ENCODE results near the gene PADI3. TPM values are rescaled to one million over a fixed set of nuclear protein-coding genes. Genes with fewer than 3 reads are reported as not detected.

The PADI3 gene
- total RNA-seq, 1 experiment from 2014 or later: 2.5 TPM

DNA sequence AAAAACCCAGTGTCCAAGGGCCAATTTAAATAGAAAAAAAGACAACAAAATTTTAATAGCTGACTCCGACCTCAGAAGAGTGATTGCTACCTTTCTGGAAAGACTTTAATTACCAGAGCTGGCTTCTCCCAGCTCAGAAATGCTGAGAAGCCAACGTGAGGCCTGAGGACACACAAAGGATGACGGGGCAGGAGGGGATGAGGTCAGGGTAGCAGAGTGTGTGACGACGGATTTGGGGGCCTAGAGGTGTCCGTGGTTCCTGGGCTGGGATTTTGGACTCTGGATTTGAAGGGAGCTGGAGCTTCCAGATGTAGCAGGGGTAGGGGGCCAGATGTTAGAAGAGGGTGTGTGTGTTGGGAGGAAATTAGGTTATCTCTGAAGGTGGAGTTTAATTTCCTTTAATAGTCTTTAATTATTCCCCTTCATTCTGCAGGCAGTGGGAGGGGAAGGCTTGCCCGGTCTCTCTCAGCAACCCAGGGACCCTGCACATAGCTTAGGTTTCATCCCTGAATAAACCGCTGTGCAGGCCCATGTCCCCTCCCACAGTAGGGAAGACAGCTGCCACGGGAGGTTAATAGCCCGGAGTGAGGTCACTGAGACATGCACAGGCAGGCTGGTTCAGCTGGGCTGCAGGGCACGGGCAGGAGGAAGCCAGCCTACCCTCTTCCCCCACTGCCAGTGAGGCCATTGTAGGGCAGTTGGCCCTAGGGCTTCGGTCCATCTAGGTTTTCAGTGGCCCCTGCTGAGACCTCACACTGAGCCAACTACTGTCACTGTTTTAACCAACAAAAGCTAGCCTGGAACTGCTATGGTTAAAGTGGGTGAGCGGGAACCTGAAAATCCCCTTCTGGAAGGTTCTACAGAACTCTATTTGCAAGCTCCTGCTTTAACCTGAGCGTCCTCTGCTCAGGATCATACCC lies 3.8 kb upstream of the PADI3 start:
- H3K27ac ChIP-seq (ENCODE audit: insufficient read length, low read depth, low read length): no peak overlapping the region
- H3K27me3 ChIP-seq (ENCODE audit: insufficient read depth, low read length): no peaks in the 10 kb centered on the region; the same call in 1 of the 2 replicates
- Mint-ChIP-seq H3K4me1 (peaks cover 18 to 38% of the 10 kb centered on the region in 2 experiments), H3K36me3 (ENCODE audit: insufficient read depth in 1 of 3, low read depth in 3 of 3) (no peaks in the 10 kb centered on the region), H3K27ac (peak overlapping the region; percentile 16 to 44 (median 34); a peak in 4 of 7 replicates), H3K4me3 (peak overlapping the region in 1 of 2 experiments; percentile 10; a peak in 2 of 5 replicates), H3K27me3 (ENCODE audit: low read depth) (no peaks in the 10 kb centered on the region; the same call in 1 of the 2 replicates), H3K9me3 (no peaks in the 10 kb centered on the region)
- H2BK120ac ChIP-seq (ENCODE audit: low read depth, low read length, poor library complexity, severe bottlenecking): no peak overlapping the region
- H3K79me1 ChIP-seq (ENCODE audit: insufficient read depth, low read depth, low read length, poor library complexity, severe bottlenecking): no peaks in the 10 kb centered on the region
- H4K20me1 ChIP-seq (ENCODE audit: control insufficient read depth, insufficient read depth, insufficient read length): no peaks in the 10 kb centered on the region
- H2BK12ac ChIP-seq (ENCODE audit: insufficient read length, low read depth, low read length): no peak overlapping the region
- no peak overlapping the region for H4K5ac ChIP-seq (ENCODE audit: insufficient read length, low read depth, low read length)
- H2BK20ac ChIP-seq (ENCODE audit: low read depth, low read length, poor library complexity, severe bottlenecking): no peak overlapping the region
- no peaks in the 10 kb centered on the region for H3K79me2 ChIP-seq (ENCODE audit: insufficient read depth, low read length)
- peaks cover 4% of the 10 kb centered on the region for H3K23me2 ChIP-seq (ENCODE audit: insufficient read length, low read depth, low read length, poor library complexity, severe bottlenecking)
- H3K18ac ChIP-seq (ENCODE audit: insufficient read length, low read depth, low read length): no peak overlapping the region
- H3T11ph ChIP-seq (ENCODE audit: low read length): no peak overlapping the region
- no peak for DNase-seq
- no peak overlapping the region for H3K14ac ChIP-seq (ENCODE audit: insufficient read depth, low read length)
- no peak for TF ChIP-seq CTCF (conservative IDR thresholded peaks at IDR 0.05)
- H2BK5ac ChIP-seq (ENCODE audit: insufficient read length, low read length): no peak overlapping the region
- no peak overlapping the region for H2AK5ac ChIP-seq (ENCODE audit: insufficient read length, low read length)
- WGBS (ENCODE audit: extremely low coverage, insufficient read length, low lambda C conversion rate): no CpG with 5 or more reads among the region's 14 CpGs
- H3K4ac ChIP-seq (ENCODE audit: low read depth, low read length): no peak overlapping the region
- no peak overlapping the region for H3K9ac ChIP-seq (ENCODE audit: extremely low read depth, insufficient read length, low read length)
- H4K91ac ChIP-seq (ENCODE audit: insufficient read length, low read depth, low read length): no peak overlapping the region
- H2BK15ac ChIP-seq (ENCODE audit: low read depth, low read length): no peak overlapping the region
- H3K4me1 ChIP-seq (ENCODE audit: insufficient read depth, low read length): peaks cover 3% of the 10 kb centered on the region; the same call in 1 of the 2 replicates
- H3K23ac ChIP-seq (ENCODE audit: insufficient read length, low read depth, low read length): no peak overlapping the region
- no peak overlapping the region for H3K56ac ChIP-seq (ENCODE audit: insufficient read length, low read depth, low read length)
- H4K8ac ChIP-seq (replicated peaks; ENCODE audit: insufficient read length, low read depth, low read length): no peak overlapping the region
- no peaks in the 10 kb centered on the region for H3K9me3 ChIP-seq (ENCODE audit: control insufficient read depth, low read depth, low read length)
- no peak overlapping the region for H2AFZ ChIP-seq (ENCODE audit: low read length)
- H3K4me2 ChIP-seq (ENCODE audit: insufficient read depth, insufficient read length, low read length): no peak overlapping the region

All from H9 (cell line).